Suprapubic skin (tissue), 3 donors: ENCODE measurements around the gene HIBCH.

Experiments
- POLR2A ChIP-seq, 2 donors: fragments of 450-650 bp; IDR thresholded peaks; one replicate each; pipeline ENCODE4 v1.6.1; 2017; ENCODE audit warnings: antibody characterized with exemption in 2 of 2, mild to moderate bottlenecking in 2 of 2, moderate library complexity in 2 of 2
- TF ChIP-seq, protein P1 (sequence below), 2 donors: fragments of 200-600 bp in 1 of 2; fragments of 450-650 bp in 1 of 2; sonication (generic) in 1 of 2; IDR thresholded peaks; one replicate each; pipeline ENCODE4 v1.5.1; 2016 to 2019; ENCODE audit warnings: antibody characterized with exemption in 2 of 2, mild to moderate bottlenecking in 1 of 2, moderate library complexity in 1 of 2

- TF ChIP-seq POLR2A (IDR thresholded peaks at IDR 0.05): no peak
- TF ChIP-seq, protein P1, sequence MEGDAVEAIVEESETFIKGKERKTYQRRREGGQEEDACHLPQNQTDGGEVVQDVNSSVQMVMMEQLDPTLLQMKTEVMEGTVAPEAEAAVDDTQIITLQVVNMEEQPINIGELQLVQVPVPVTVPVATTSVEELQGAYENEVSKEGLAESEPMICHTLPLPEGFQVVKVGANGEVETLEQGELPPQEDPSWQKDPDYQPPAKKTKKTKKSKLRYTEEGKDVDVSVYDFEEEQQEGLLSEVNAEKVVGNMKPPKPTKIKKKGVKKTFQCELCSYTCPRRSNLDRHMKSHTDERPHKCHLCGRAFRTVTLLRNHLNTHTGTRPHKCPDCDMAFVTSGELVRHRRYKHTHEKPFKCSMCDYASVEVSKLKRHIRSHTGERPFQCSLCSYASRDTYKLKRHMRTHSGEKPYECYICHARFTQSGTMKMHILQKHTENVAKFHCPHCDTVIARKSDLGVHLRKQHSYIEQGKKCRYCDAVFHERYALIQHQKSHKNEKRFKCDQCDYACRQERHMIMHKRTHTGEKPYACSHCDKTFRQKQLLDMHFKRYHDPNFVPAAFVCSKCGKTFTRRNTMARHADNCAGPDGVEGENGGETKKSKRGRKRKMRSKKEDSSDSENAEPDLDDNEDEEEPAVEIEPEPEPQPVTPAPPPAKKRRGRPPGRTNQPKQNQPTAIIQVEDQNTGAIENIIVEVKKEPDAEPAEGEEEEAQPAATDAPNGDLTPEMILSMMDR (IDR thresholded peaks at IDR 0.05): no peak
Measured at GRCh38 chr2:190301032-190301431, 18.6 kb downstream of the HIBCH start.
